Stimulated activated CD4-positive, alpha-beta T cell treated with anti-CD3 and anti-CD28 coated beads, Interleukin-4, amount 100 ng/mL, for 4 hours (primary cell): Measurements from ENCODE around the gene APRT.
"Not testable (repeated sequence)": the region's sequence is repeated elsewhere in the genome, so short reads cannot be mapped to it uniquely, and the experiment has no call there.

Source experiments
- DNase-seq, 2 experiments: peaks; one replicate each; pipeline ENCODE4 v3.0.0-alpha.2; 2020

The APRT gene

DNA sequence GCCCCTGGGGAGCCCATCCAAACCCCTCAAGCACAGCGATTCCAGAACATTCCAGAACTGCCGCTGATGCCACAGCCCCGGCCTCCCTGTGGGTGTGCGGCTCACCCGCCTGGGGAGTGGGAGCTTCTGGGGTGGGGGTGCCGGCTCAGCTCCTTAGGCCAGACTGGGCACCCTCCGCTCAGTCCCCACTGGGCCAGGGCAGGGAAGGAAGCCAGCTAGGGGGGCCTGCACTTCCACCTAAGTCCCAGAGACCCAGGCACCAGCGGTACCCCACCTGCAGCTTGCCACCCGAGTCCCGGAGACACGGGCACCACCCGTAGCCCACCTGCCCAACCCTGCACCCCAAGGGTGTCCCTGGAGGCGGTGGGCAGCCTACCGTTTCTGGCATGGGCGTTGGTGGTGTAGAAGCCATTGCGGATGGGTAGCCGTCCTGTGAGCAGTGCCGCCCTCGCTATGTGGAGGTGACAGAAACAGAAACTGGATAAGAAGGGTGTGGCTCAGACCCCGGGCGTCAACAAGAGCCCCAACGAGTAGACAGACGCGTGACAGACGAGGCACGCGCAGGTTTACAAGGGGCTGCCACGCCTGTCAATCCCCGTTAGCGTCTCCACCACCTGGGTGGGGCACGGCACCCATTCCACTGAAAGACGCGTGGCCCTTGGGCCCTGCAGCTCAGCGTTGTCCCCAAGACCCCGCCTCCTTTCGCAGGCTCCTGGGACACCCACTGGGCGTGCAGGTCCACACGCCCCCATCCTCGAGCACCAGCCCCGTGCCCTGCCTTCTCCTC lies 30.0 kb upstream of the APRT start:
- no peak for DNase-seq

DNA sequence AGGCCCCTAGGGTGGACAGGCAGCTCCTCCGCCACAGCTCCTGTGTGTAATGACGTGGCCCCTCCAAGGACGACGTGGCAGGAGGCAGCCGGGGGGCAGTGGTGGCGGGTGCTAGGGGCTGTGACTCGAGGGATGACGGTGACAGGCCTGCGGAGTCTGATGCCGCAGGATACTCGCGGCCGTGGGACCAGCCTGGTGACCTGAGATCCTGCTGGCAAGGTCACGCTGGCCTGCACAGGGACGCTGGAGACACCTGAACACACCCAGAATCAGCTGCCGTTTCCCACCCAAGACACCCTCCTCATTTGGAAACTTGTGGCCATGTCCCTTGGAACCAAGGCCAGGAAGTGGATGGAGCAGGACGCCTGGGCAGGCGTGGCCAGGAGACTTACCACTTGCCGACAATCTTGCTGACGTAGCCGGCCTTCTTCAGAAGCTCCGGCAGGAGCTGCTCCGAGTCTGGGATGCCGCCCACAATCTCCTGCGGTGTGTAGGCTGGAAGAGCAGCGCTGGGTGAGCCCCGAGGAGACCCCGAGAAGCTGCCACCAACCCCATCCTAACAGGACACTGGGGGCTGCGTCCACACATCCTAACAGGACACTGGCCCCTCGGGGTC lies 29.0 kb upstream of the APRT start:
- DNase-seq = no peak

DNA sequence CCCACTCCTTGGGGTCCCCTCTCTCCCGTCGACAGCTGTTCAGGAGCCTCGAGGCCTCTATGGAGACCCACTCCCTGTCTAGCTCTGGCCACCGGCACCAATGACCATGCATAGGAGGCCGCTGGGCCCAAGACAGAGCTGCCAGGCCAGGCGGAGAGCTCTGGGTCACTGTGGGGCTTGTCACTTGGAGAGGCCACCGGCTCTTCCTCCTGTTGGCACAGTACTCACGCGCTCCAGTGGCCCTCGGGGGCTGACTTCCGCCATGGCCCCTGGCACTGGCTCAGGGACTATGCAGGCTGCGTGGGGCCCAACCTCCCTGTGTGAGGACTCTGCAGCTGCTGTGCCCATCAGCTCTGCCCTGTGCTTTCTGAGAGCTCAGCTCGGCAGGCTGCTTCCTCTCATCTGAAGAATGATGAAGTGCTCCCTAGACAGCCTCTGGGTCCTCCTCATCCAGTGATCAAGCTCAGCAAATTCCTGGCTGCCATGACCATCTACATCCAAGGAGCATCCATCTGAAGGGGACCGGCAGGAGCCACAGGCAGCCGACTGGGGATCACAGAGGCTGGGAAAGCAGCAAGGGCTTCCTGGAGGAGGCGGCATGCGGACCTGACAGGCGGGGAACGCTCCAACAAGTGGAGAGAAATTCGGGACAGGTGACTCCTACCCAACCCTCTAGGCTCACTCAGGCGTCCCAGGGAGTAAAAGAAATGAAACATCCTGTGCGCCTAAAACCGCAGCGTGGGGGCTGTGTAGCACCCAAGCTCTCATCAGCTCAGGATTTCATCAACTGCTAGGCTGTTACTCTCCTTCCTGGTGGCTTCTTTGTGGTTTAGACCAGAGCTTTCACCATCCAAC lies 28.2 kb upstream of the APRT start:
- no peak for DNase-seq

DNA sequence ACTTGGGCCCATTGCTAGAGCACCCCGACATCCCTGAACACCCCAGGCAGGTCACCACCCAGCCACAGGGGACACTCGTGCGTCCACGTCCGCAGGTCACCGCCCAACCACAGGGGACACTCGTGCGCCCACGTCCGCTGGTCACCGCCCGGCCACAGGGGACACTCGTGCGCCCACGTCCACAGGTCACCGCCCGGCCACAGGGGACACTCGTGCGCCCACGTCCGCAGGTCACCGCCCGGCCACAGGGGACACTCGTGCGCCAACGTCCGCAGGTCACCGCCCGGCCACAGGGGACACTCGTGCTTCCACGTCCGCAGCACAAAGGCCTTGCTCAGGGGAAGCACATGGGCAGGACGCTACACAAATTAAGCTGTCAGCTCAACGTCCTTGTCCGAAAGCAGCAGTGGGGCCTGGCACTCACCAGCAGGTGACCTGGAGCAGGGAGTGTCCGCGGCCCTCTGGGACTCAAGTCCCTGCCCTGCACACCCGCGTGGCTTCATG lies 27.4 kb upstream of the APRT start:
- DNase-seq = no peak

DNA sequence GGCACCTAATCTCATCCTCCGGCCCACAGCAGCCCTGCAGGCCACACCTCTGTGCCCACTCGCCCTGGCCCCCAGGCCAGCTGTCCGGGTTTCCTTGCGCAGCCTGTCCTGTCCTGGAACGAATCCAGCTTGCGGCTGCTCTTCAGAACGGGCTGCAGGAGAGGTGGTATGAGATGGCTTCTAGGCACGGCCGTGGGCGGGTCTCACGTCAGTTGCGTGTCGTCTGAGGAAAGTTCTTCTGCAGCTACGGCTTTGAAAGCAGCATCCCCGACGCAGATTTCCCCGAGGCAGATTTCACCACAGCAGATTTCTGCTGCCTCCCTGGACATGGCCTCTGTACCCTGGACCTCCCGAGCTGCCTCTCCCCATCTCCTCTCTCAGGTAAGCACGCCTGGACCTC lies 26.8 kb upstream of the APRT start:
- DNase-seq = no peak

DNA sequence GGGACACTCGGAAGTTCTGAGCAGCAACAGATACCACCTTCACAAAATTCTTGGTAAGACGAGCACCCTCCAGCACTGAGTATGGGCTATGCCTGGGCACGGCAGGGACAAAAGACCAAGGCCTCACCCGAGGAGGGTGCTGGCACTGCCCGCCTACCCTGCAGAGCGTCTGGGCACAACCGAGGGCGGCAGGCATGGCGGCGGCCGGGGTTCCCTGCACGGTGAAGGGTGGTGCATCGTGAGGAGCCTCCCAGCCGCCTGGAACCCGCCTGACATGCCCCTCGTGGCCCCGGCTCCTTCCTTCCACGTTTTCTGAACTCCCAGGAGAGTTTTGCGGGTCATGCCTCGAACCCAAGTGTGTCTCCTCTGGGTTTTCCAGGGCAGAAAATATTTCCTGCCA lies 26.1 kb upstream of the APRT start:
- DNase-seq = no peak

DNA sequence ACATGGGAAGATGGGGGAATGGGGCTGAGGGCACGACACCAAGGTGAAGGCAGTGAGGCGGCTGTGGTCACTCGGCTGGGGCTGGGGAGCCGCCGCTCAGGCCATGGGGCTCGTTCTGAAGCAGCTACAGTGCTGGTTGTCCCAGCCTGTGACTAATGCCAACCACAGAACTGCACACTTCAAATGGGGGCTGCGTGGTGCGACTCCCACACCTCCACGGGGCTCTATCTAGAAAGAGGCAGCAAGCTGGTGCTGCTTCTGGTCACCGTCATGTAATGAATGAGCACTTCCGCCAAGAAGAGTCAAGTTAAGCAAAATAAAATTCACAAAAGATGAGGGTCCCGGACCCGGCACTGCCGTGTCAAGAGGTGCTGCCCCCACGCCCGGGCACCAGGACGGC lies 25.1 kb upstream of the APRT start:
- no peak for DNase-seq

DNA sequence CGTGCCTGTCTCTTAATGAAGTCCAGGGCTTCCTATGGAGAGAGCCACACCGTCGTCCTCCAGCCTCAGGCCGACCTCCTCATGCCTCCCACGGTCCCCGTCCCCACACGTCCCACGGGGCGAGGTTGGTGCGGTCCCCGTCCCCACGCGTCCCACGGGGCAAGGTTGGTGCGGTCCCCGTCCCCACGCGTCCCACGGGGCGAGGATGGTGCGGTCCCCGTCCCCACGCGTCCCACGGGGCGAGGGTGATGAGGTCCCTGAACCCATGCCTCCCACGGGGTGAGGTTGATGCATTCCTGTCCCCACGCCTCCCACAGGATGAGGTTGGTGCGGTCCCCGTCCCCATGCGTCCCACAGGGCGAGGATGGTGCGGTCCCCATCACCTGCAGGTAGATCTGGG lies 24.1 kb upstream of the APRT start:
- DNase-seq = no peak

DNA sequence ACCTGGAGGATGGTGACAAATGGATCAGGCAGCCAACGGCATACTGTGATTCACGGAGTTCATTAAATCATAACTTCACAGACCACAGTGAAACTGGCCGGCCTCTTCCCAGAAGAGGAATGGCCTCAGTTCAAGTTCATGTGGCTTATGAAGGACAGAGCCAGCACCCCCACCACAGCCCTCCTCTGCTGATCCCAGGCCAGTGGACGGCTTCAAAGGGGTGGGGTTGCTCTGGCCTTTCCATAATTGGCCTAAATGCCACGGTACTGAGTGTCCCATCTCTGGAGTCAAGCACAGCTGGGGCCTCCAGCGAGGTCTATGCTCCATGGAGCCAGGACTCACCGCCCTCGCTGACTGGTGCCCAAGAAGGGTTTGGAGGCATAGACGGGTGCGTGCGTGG lies 23.7 kb upstream of the APRT start:
- DNase-seq = no peak

DNA sequence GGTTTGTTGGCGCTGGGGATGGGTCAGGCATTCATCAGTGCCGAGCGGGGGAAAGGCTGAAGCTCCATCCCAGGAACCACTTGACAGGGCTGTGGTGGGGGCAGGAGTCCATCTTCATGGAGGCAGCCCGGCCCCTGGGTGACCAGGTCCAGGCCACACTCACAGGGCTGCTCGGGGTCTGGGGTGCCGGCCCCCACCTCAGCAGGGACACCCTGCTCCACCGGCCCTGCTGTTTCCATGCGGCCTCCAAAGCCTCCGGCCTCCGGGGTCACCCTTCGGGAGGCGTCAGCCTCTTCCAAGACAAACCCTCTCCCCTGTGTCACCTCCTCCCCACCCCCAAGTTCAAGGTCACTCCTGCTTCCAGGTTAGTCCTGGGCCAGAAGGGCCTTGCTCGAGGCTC lies 22.9 kb upstream of the APRT start:
- DNase-seq = no peak

DNA sequence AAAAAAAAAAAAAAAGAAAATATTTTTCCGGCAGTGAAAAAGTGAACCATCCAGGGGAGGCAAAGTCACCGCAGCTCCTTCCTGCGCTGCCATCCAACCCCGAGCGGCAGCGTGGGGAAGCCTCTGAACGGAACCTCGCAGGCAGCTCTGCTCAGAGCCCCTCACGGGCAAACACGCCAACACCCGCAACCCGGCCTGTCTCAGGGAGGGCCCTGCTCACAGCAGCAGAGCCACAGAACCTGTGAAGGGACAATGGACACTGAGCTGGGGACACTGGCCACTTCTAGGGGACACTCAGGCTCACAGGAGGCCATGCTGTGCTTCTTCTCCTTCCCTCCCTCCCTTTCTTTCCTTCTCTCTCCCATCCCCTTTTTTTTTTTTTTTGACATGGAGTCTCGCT lies 21.4 kb upstream of the APRT start:
- no peak for DNase-seq

DNA sequence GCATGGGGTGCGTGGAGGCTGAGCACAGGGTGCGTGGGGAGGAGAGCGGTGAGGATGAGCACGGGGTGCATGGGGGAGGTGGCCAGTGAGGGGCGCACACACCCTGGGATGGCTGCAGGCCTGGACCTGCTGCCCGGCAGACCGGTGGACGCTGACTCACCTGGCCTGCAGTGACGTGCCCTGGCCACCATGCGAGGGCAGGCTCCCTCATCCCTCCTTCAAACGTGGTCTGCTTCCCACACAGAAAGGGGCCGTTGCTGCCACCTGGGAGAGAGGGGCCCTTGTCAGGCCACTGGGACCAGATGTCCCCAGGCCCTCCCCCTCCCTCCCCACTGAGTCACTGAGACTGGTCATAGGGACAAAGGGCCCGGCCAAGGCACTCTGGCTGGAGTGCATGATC lies 20.1 kb upstream of the APRT start:
- DNase-seq = no peak

DNA sequence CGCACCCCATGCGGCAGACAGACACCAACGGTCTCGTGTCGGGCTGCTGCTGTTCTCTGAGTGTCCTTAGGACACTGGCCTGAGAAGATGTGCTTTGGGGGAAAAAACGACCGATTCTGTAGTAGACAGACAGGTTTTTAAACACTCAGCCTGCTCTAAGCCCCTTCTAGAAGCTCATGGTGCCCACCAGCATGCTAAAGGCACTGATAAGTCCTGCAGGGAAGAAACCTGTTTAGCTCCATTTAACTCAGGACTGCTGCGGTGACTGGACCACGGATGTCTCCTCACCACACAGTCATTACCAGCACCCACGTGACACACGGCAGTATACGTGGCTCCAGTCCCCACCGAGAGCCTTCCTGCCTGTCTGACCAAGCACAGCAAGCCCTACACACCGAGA lies 19.1 kb upstream of the APRT start:
- no peak for DNase-seq

DNA sequence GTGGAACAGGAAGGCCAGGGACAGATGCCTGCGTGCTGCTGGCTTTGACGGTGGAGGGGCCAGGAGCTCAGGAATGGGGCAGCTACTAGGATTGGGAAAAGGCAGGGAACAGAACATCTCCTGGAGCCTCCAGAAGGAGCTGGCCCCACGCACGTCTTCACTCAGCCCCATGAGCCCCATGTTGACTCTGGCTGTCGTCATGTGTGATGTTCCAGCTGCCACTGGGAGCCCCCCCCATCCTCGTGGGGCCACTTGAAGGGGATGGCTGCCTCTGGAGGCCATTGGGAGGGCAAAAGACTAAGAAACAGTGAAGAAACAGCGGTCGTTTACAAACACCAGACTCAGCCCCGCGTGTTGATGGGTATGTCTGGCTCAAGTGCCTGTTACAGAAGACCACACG lies 18.5 kb upstream of the APRT start:
- no peak for DNase-seq

DNA sequence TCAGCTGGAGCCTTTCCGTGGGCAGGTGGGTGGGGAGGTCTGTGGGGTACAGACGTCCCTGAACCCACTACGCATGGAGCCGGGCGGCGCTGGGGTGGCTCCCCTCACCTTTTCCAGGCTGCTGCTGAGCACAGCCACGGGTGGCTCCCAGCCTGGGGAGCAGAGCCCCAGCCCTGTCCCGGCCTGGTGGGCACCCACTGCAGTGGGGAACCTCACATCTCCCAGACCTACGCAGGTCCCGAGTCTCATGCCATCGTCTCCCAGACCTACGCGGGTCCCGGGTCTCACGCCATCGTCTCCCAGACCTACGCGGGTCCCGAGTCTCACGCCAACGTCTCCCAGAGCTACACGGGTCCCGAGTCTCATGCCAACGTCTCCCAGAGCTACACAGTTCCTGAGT lies 17.0 kb upstream of the APRT start:
- DNase-seq = no peak

DNA sequence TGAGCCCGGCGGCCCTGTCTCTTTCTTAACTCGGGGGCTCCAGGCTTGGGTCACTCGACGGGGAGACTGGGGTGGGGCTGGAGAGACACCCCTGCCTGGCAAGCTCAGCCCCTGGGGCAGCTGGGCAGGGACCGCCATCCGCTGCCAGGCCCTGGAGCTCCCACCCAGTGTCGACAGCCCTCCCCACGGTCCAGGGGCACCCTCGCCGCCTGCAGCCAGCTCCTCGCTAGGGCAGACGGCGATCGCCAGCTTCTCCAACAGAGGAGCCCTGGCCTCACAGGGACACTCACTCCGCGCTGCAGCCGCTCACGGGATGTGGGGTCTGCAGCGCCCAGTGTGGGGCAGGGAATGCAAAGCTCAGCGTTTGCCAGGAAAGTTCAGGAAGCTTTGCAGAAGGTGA lies 16.0 kb upstream of the APRT start:
- no peak for DNase-seq

DNA sequence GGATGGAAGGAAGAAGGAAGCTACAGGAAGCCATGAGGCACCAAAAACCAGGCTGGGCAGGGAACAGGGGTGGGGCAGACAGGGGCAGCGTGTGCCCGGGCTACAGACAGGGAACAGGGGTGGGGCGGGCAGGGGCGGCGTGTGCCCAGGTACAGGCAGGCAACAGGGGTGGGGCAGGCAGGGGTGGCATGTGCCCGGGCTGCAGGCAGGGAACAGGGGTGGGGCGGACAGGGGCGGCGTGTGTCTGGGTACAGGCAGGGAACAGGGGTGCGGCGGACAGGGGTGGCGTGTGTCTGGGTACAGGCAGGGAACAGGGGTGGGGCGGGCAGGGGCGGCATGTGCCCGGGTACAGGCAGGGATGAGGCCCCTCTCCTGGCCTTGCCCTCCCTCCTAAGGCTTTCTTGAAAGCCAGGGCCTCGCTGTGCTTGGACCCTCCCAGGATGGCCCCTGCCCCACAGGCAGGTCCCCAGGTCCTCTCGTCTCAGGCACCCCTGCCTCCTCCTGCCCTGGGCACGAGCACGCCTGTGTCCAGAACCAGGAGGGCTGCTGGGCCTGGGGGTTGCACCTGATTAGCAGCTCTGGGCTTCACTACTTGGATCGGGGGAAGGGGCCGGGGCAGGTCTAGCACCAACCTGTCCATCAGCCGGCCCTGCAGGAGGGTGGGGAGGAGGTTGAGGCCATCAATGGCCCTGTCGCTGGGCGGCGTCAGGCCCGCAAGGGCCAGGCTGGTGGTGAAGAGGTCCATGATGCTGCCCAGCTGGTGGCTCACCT lies 14.5 kb upstream of the APRT start:
- DNase-seq = no peak

DNA sequence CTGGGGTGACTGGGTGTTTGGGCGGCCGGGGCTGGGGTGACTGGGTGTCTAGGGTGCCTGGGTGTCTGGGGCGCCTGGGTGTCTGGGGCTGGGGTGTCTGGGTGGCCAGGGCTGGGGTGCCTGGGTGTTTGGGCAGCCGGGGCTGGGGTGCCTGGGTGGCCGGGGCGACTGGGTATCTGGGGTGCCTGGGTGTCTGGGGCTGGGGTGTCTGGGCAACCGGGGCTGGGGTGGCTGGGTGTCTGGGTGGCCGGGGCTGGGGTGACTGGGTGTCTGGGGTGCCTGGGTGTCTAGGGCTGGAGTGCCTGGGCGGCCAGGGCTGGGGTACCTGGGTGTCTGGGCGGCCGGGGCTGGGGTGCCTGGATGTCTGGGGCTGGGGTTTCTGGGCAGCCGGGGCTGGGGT lies 13.4 kb upstream of the APRT start:
- no peak for DNase-seq

DNA sequence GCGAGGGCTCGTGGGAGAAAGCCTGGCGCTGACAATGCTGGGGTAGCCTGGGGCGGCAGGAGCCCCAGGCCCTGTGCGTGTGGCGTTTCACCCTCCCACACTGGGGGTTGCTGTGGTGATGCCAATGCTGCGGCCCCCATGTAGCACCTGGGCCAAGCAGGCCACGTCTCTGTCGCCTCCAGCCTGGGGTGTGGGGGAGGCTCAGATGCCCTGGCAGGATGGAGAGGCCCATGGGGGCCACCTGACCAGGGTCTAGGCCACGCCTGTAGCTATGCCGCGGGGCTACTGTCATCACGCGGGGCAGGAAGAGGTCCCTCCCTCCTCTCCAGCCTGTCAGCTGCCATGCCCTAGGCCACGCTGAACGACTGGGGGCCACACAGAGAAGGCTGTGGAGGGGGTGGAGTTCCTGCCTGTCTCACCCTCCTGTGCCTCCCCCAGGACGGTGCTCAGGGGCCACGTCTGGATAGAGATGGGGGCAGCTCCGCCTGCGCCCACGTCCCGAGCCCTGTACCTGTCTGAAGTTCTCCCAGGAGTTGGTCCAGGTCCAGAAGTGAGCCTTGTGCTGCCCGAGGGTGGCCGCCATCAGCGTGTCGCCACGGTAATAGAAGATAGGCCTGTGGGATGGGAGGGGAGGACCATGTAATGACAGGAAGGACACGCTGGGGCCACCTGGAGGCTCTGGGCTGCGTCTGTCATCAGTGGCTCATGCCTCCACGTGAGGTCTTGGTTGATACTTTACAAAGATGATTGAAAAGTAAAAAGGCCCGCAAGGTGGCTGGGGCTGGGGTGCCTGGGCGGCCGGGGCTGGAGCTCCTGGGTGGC lies 12.7 kb upstream of the APRT start:
- no peak for DNase-seq

DNA sequence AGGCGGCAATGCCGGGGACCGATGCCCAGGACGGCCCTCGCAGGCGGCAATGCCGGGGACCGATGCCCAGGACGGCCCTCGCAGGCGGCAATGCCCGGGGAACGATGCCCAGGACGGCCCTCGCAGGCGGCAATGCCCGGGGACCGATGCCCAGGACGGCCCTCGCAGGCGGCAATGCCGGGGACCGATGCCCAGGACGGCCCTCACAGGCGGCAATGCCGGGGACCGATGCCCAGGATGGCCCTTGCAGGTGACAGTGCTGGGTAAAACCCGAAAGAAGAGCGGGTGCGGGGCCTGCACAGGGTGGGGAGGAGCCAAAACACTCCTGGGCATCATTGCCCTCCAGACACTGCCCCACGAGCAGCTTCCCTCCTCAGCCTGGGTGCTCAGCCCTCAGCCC lies 11.9 kb upstream of the APRT start:
- not testable (repeated sequence) for DNase-seq

DNA sequence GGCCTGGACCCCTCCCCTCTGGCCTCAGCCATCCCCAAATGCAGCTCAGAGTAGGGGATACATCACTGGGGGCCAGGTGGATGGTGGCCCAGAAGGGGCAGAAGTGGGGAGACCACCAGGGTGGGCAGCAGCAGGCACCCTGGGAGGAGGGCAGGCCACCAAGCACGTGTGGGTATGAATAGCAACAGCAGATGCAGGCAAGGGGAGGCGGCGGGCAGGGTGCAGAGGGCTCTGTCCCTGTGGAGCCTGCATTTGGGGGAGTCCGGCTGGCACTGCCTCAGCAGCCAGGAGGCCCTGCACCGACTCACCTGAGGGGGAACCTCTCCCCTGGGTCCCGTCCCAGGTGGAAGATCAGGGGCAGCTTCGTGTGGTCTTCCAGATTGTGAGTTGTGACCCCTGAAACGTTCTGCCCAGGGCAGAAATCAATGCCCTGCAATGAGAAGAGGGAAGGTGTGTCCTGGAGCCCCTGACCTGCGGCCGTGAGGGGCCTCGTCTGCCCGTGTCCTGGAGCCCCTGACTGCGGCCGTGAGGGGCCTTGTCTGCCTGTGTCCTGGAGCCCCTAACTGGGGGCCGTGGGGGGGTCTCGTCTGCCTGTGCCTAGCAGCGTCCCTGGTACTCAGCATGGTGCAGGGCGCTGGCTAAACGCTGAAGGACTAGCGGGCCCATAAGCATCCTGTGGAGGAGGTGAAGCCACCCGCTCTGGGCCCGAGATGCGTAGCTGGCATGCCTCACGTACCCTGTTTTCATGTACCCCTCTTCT lies 10.7 kb upstream of the APRT start:
- DNase-seq = no peak
